Measurements from ENCODE around the gene COLEC12.

DNA sequence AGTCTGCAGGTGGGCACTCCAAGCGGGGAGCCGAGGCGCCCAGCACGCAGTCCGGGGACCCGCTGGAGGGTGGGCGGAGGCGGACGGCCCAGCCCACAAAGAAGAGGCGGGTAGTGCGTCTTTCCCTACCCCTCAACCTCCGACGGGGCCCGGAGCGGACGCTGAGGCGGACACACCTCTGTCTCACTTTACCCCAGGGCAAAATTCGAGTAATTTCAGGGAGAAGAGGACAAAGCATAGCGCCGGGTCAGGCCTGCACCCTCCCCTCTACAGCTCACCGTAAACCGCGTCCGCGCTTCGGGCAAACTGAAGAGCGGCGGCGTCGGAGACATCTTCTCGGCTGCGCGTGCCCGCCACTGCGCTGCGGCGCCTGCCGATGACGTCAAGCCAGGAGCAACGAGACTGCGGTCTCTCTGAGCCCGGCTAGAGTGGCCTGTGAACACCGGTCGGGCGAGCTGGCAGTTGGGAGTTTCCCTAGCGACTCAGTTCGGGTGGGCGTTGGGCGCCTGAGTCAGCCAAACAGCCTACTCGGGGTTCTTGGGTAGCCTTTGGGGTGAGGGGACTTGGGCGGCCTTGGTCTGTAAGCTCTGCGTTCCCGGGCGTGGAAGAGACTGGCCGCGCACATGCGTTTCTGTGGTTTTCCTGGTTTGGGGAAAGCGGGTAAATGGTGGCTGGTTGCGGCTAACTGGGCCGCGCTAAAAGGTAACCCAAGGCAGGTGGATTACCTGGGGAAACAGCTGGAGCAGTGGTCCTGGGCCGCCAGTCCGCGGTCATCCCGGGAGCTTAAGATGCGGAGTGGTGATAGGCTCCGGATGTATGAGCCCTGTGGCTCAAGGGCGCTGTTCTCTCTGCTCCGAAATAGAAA is 232.6 kb downstream of the COLEC12 start, which contains the start of gene THOC1:
- TF ChIP-seq, protein P1, sequence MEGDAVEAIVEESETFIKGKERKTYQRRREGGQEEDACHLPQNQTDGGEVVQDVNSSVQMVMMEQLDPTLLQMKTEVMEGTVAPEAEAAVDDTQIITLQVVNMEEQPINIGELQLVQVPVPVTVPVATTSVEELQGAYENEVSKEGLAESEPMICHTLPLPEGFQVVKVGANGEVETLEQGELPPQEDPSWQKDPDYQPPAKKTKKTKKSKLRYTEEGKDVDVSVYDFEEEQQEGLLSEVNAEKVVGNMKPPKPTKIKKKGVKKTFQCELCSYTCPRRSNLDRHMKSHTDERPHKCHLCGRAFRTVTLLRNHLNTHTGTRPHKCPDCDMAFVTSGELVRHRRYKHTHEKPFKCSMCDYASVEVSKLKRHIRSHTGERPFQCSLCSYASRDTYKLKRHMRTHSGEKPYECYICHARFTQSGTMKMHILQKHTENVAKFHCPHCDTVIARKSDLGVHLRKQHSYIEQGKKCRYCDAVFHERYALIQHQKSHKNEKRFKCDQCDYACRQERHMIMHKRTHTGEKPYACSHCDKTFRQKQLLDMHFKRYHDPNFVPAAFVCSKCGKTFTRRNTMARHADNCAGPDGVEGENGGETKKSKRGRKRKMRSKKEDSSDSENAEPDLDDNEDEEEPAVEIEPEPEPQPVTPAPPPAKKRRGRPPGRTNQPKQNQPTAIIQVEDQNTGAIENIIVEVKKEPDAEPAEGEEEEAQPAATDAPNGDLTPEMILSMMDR (conservative IDR thresholded peaks at IDR 0.05) = no peak; the same call in 1 of the 2 replicates
- TF ChIP-seq ZFX (IDR thresholded peaks at IDR 0.05) = peak; percentile 66
